Measurements from ENCODE around the gene CTNND2. TPM values are rescaled to one million over a fixed set of nuclear protein-coding genes. Genes with fewer than 3 reads are reported as not detected.

The CTNND2 gene
- total and polyA plus RNA-seq, 9 of the 15 experiments (the other 6 are each of a cell fraction or from before 2014, with no cell fraction given) = 0.03 to 0.35 TPM; not detected in 7

- Histone ChIP-seq H3K4me3 (no peak overlapping the region), H3K27me3 (ENCODE audit: control insufficient read depth in 2 of 2, insufficient read depth in 2 of 2, low read length in 2 of 2) (no peaks in the 10 kb centered on the region), H3K4me2 (ENCODE audit: insufficient read depth, low read length) (no peak overlapping the region), H2AFZ (ENCODE audit: low read depth, low read length) (no peak overlapping the region), H3K36me3 (ENCODE audit: control insufficient read depth, insufficient read depth, low read length) (no peaks in the 10 kb centered on the region), H3K79me2 (ENCODE audit: control insufficient read depth, insufficient read depth, low read length) (no peaks in the 10 kb centered on the region), H3K9me1 (ENCODE audit: control insufficient read depth, insufficient read depth, low read length) (no peaks in the 10 kb centered on the region), H3K4me1 (replicated peaks in 1 of 2; ENCODE audit: control insufficient read depth in 2 of 2, insufficient read depth in 2 of 2, low read length in 2 of 2) (no peaks in the 10 kb centered on the region), H4K20me1 (replicated peaks; ENCODE audit: control insufficient read depth, insufficient read depth, low read length) (no peaks in the 10 kb centered on the region), H3K9ac (ENCODE audit: insufficient read depth in 1 of 2, low read depth in 2 of 2, low read length in 2 of 2) (no peak overlapping the region), H3K9me3 (replicated peaks; ENCODE audit: control insufficient read depth, insufficient read depth, low read depth, low read length) (no peaks in the 10 kb centered on the region), H3K27ac (ENCODE audit: extremely low read depth, low read depth, low read length) (no peak overlapping the region)
- intact Hi-C loops (cut with micrococcal nuclease) (no loop called here), in situ Hi-C loops (cut with MboI) (no loop called here)
- no TSS peak for BruUV-seq (replicated peaks)
- FAIRE-seq (no peak), ATAC-seq (no peak), DNase-seq (ENCODE audit: extremely low read depth in 1 of 4, low spot score in 3 of 4) (no peak)
- ChIA-PET CTCF (ENCODE audit: low intra/inter-chr PET ratio) (no interaction called here), POLR2A (no interaction called here)
- 3% methylated on average over 6 of the region's 6 CpGs for WGBS (ENCODE audit: insufficient coverage, low coverage, missing lambda C conversion rate)
- TF ChIP-seq ZNF57 (CRISPR knock-in tag; IDR thresholded peaks at IDR 0.05) (peak; percentile 98), ZNF780A (CRISPR knock-in tag; IDR thresholded peaks at IDR 0.05) (no peak), ZNF165 (CRISPR knock-in tag; IDR thresholded peaks at IDR 0.05; ENCODE audit: borderline replicate concordance) (no peak)
Measured at GRCh38 chr5:11590475-11590874, 313.8 kb downstream of the CTNND2 start.

- CTCF ChIA-PET (ENCODE audit: low intra/inter-chr PET ratio) = no interaction called here
- Histone ChIP-seq H3K4me1 (replicated peaks in 1 of 2; ENCODE audit: control insufficient read depth in 2 of 2, insufficient read depth in 2 of 2, low read length in 2 of 2) (no peaks in the 10 kb centered on the region), H3K27ac (ENCODE audit: extremely low read depth, low read depth, low read length) (no peak overlapping the region), H3K79me2 (ENCODE audit: control insufficient read depth, insufficient read depth, low read length) (no peaks in the 10 kb centered on the region), H3K9me1 (ENCODE audit: control insufficient read depth, insufficient read depth, low read length) (no peaks in the 10 kb centered on the region), H3K4me2 (ENCODE audit: insufficient read depth, low read length) (no peak overlapping the region), H3K9me3 (replicated peaks; ENCODE audit: control insufficient read depth, insufficient read depth, low read depth, low read length) (no peaks in the 10 kb centered on the region), H3K27me3 (ENCODE audit: control insufficient read depth in 2 of 2, insufficient read depth in 2 of 2, low read length in 2 of 2) (no peaks in the 10 kb centered on the region), H4K20me1 (replicated peaks; ENCODE audit: control insufficient read depth, insufficient read depth, low read length) (no peaks in the 10 kb centered on the region), H3K36me3 (ENCODE audit: control insufficient read depth, insufficient read depth, low read length) (no peaks in the 10 kb centered on the region), H3K4me3 (no peak overlapping the region), H2AFZ (ENCODE audit: low read depth, low read length) (no peak overlapping the region), H3K9ac (ENCODE audit: insufficient read depth in 1 of 2, low read depth in 2 of 2, low read length in 2 of 2) (no peak overlapping the region)
- no peak for ATAC-seq
- POLR2A ChIA-PET = no interaction called here
- 2% methylated on average over 6 of the region's 6 CpGs for WGBS (ENCODE audit: insufficient coverage, low coverage, missing lambda C conversion rate)
- no TSS peak for BruUV-seq (replicated peaks)
- no peak for FAIRE-seq
- intact Hi-C loops (cut with micrococcal nuclease) (no loop called here), in situ Hi-C loops (cut with MboI) (no loop called here)
- no peak for DNase-seq (ENCODE audit: extremely low read depth in 1 of 4, low spot score in 3 of 4)
- TF ChIP-seq GATAD2A (IDR thresholded peaks at IDR 0.05) = no peak
- no peak for TF ChIP-seq ILF3 (IDR thresholded peaks at IDR 0.05; ENCODE audit: borderline replicate concordance)
- no peak for TF ChIP-seq E2F4 (CRISPR knock-in tag; IDR thresholded peaks at IDR 0.05; ENCODE audit: low read depth)
- TF ChIP-seq FOXJ2 (tag; IDR thresholded peaks at IDR 0.05) = no peak
- TF ChIP-seq PCBP1 (IDR thresholded peaks at IDR 0.05; ENCODE audit: low read depth, low read length, poor library complexity, severe bottlenecking) = no peak
- no peak for TF ChIP-seq ZZZ3 (IDR thresholded peaks at IDR 0.05)
- no peak for TF ChIP-seq SREBF2 (CRISPR knock-in tag; IDR thresholded peaks at IDR 0.05)
- no peak for TF ChIP-seq ZNF707 (CRISPR knock-in tag; conservative IDR thresholded peaks at IDR 0.05)
- no peak for TF ChIP-seq ZNF444 (CRISPR knock-in tag; IDR thresholded peaks at IDR 0.05)
Measured at GRCh38 chr5:11588803-11589202, 315.4 kb downstream of the CTNND2 start.

Data from K562 (cell line).